Activated CD8-positive, alpha-beta T cell treated with anti-CD3 and anti-CD28 coated beads for 36 hours (primary cell): ENCODE results near the gene USP34. TPM values are rescaled to one million over a fixed set of nuclear protein-coding genes. Genes with fewer than 3 reads are reported as not detected.
A peak's percentile ranks its signal among the peaks of the same experiment; 100 is the strongest.

Source experiments
- ATAC-seq: fragments of 200-7000 bp; cut with Tn5 transposase; one replicate; pipeline ENCODE4 v1.10.0; 2021; ENCODE audit warnings: mild to moderate bottlenecking, moderate library complexity
- CTCF ChIA-PET: fragments of 350-600 bp; sonication (Branson Sonifier 250); formaldehyde crosslinking; loops from one replicate; lab custom pipeline; 2021; ENCODE audit warnings: antibody characterized with exemption; lab: Charles Lee
- POLR2A ChIA-PET: fragments of 350-600 bp; sonication (Branson Sonifier 250); formaldehyde crosslinking; loops from one replicate; lab custom pipeline; 2021; ENCODE audit warnings: antibody characterized with exemption; lab: Charles Lee
- DNase-seq: peaks from one replicate; pipeline ENCODE4 v3.0.0-alpha.2; 2020
- H3K27ac Mint-ChIP-seq: one replicate; pipeline ENCODE4 v1.8.0; 2021; ENCODE audit warnings: mild to moderate bottlenecking, mixed read lengths
- H3K27me3 Mint-ChIP-seq: one replicate; pipeline ENCODE4 v1.8.0; 2021; ENCODE audit warnings: mixed read lengths
- H3K36me3 Mint-ChIP-seq: one replicate; pipeline ENCODE4 v1.8.0; 2021; ENCODE audit warnings: low read depth, mixed read lengths
- H3K4me1 Mint-ChIP-seq: one replicate; pipeline ENCODE4 v1.8.0; 2021; ENCODE audit warnings: low read depth, mixed read lengths
- H3K4me3 Mint-ChIP-seq: one replicate; pipeline ENCODE4 v1.8.0; 2021; ENCODE audit warnings: mild to moderate bottlenecking, moderate library complexity, mixed read lengths
- H3K9me3 Mint-ChIP-seq: one replicate; pipeline ENCODE4 v1.8.0; 2021; ENCODE audit warnings: mixed read lengths
- CTCF ChIP-seq: fragments of 200-600 bp; IDR thresholded peaks from one replicate; pipeline ENCODE4 v1.8.0; 2022; ENCODE audit warnings: antibody characterized with exemption, mild to moderate bottlenecking
- intact Hi-C: fragments of 100-400 bp; cut with micrococcal nuclease; formaldehyde crosslinking; loops from one replicate; pipeline ENCODE4 v1.10.0; 2022
- total RNA-seq, 2 experiments: library from RNA; stranded (reverse); gene quantifications; one replicate each; pipeline ENCODE4 v1.2.3, GENCODE V29; 2021

USP34 gene
- total RNA-seq, 2 experiments from 2014 or later: 69.0 to 71.3 TPM

GRCh38 chr2:61421611-61422010, 49.3 kb downstream of the USP34 start:
- peak overlapping the region; percentile 4 for H3K27ac Mint-ChIP-seq
- no peak for ATAC-seq
- intact Hi-C loops: no loop called here
- H3K9me3 Mint-ChIP-seq: no peaks in the 10 kb centered on the region
- no peak for TF ChIP-seq CTCF
- peak; percentile 75 for DNase-seq
- no peak overlapping the region for H3K4me3 Mint-ChIP-seq
- ChIA-PET CTCF (interaction anchor here (0.8 to 1.3 kb wide), 2 partner anchors 10 to 11 kb away, joined by 3 read pairs; no protein-coding TSS in a partner anchor), POLR2A (interaction anchor here (1.3 kb wide), 1 partner anchor 49 kb away, joined by 4 read pairs; no protein-coding TSS in a partner anchor)
- H3K36me3 Mint-ChIP-seq: peaks cover 5% of the 10 kb centered on the region
- peaks cover 64% of the 10 kb centered on the region for H3K4me1 Mint-ChIP-seq
- no peaks in the 10 kb centered on the region for H3K27me3 Mint-ChIP-seq

- intact Hi-C loops: no loop called here
- peak overlapping the region; percentile 61 for H3K27ac Mint-ChIP-seq
- DNase-seq (no peak), ATAC-seq (no peak)
- POLR2A ChIA-PET: interaction anchor here (1.0 to 1.3 kb wide), 2 partner anchors 49 to 117 kb away, joined by 3 to 4 read pairs; no protein-coding TSS in a partner anchor
- CTCF ChIA-PET: interaction anchor here (0.8 to 1.8 kb wide), 3 partner anchors 8 to 29 kb away, joined by 3 to 4 read pairs (median 3); no protein-coding TSS in a partner anchor
- no peak for TF ChIP-seq CTCF
- no peaks in the 10 kb centered on the region for H3K27me3 Mint-ChIP-seq
- no peaks in the 10 kb centered on the region for H3K9me3 Mint-ChIP-seq
- H3K4me3 Mint-ChIP-seq: no peak overlapping the region
- peaks cover 58% of the 10 kb centered on the region for H3K4me1 Mint-ChIP-seq
- peaks cover 5% of the 10 kb centered on the region for H3K36me3 Mint-ChIP-seq
Measured at GRCh38 chr2:61420991-61421544, 49.8 kb downstream of the USP34 start.

GRCh38 chr2:61419570-61419969, 51.3 kb downstream of the USP34 start:
- Mint-ChIP-seq H3K4me3 (no peak overlapping the region), H3K27me3 (no peaks in the 10 kb centered on the region), H3K27ac (no peak overlapping the region), H3K9me3 (no peaks in the 10 kb centered on the region), H3K4me1 (peaks cover 46% of the 10 kb centered on the region), H3K36me3 (peaks cover 3% of the 10 kb centered on the region)
- ChIA-PET POLR2A (no interaction called here), CTCF (interaction anchor here (0.9 to 2.3 kb wide), 4 partner anchors 9 to 28 kb away, joined by 3 to 5 read pairs (median 4); no protein-coding TSS in a partner anchor)
- peak; percentile 7 for ATAC-seq
- peak; percentile 24 for TF ChIP-seq CTCF
- DNase-seq: no peak
- intact Hi-C loops: no loop called here

GRCh38 chr2:61419129-61419528, 51.8 kb downstream of the USP34 start:
- Mint-ChIP-seq H3K9me3 (no peaks in the 10 kb centered on the region), H3K36me3 (peaks cover 3% of the 10 kb centered on the region), H3K27me3 (no peaks in the 10 kb centered on the region), H3K4me3 (no peak overlapping the region), H3K27ac (no peak overlapping the region), H3K4me1 (peaks cover 45% of the 10 kb centered on the region)
- ChIA-PET POLR2A (interaction anchor here (1.0 kb wide), 1 partner anchor 20 kb away, joined by 3 read pairs; no protein-coding TSS in a partner anchor), CTCF (interaction anchor here (0.9 to 2.3 kb wide), 4 partner anchors 9 to 27 kb away, joined by 3 to 5 read pairs (median 4); no protein-coding TSS in a partner anchor)
- DNase-seq (peak; percentile 68), ATAC-seq (peak; percentile 68)
- intact Hi-C loops: no loop called here
- no peak for TF ChIP-seq CTCF
